Brain microvascular endothelial cell (primary cell): ENCODE measurements around the gene PEX11G.

ENCODE experiments used
- DNase-seq: peaks from one replicate; pipeline ENCODE4 v3.0.0-alpha.2; 2020
- H3K27ac ChIP-seq: fragments of 250-450 bp; sonication (Bioruptor Pico); 2 replicates; pipeline ENCODE4 v1.5.1; 2020; ENCODE audit warnings: mild to moderate bottlenecking, moderate library complexity
- H3K27me3 ChIP-seq: fragments of 250-450 bp; sonication (Bioruptor Pico); replicated peaks from 2 replicates; pipeline ENCODE4 v1.5.1; 2020; ENCODE audit warnings: mild to moderate bottlenecking
- H3K36me3 ChIP-seq: fragments of 250-450 bp; sonication (Bioruptor Pico); replicated peaks from 2 replicates; pipeline ENCODE4 v1.5.1; 2020; ENCODE audit warnings: mild to moderate bottlenecking
- H3K4me3 ChIP-seq: 2 replicates; pipeline ENCODE4 v1.5.1; 2011; ENCODE audit warnings: low read depth, mild to moderate bottlenecking, control low read depth, low read length, moderate library complexity
- CTCF ChIP-seq: IDR thresholded peaks from 2 replicates; pipeline ENCODE4 v1.5.1; 2011; ENCODE audit warnings: low read depth, mild to moderate bottlenecking, moderate library complexity, low read length, control low read depth, inconsistent platforms; ENCODE audit errors: missing control alignments
- in situ Hi-C: cut with HindIII; loops from 2 replicates; pipeline ENCODE4 v1.10.0; 2017; ENCODE audit warnings: low sequenced_read_pairs, low pct_ligation_motif_present

Gene PEX11G

GRCh38 chr19:7470540-7471305 is 18.1 kb downstream of the PEX11G start:
- Histone ChIP-seq H3K36me3 (peaks cover 30% of the 10 kb centered on the region), H3K27me3 (no peaks in the 10 kb centered on the region), H3K27ac (no peak overlapping the region), H3K4me3 (no peak overlapping the region)
- DNase-seq, result no peak
- in situ Hi-C loops, result no loop called here
- no peak for TF ChIP-seq CTCF

- H3K36me3 ChIP-seq, result peaks cover 30% of the 10 kb centered on the region
- no peaks in the 10 kb centered on the region for H3K27me3 ChIP-seq
- no peak for DNase-seq
- in situ Hi-C loops, result no loop called here
- no peak overlapping the region for H3K4me3 ChIP-seq
- H3K27ac ChIP-seq, result no peak overlapping the region
- no peak for TF ChIP-seq CTCF
Observed at GRCh38 chr19:7469669-7470285, 19.1 kb downstream of the PEX11G start.

- no peak overlapping the region for H3K4me3 ChIP-seq
- no peak for DNase-seq
- in situ Hi-C loops, result no loop called here
- H3K36me3 ChIP-seq, result peaks cover 30% of the 10 kb centered on the region
- H3K27ac ChIP-seq, result no peak overlapping the region
- no peak for TF ChIP-seq CTCF
- H3K27me3 ChIP-seq, result no peaks in the 10 kb centered on the region
Observed at GRCh38 chr19:7468840-7469239, 20.0 kb downstream of the PEX11G start.

- Histone ChIP-seq H3K27ac (no peak overlapping the region), H3K4me3 (no peak overlapping the region), H3K36me3 (peaks cover 40% of the 10 kb centered on the region), H3K27me3 (no peaks in the 10 kb centered on the region)
- DNase-seq, result no peak
- in situ Hi-C loops, result no loop called here
- TF ChIP-seq CTCF, result no peak
Observed at GRCh38 chr19:7467009-7467989, 21.5 kb downstream of the PEX11G start.

GRCh38 chr19:7463575-7463974 is 25.3 kb downstream of the PEX11G start:
- no peak for TF ChIP-seq CTCF
- H3K36me3 ChIP-seq, result peaks cover 41% of the 10 kb centered on the region

More at GRCh38 chr19:7463575-7463974, 25.3 kb downstream of the PEX11G start:
- no peak for DNase-seq
- H3K27me3 ChIP-seq, result no peaks in the 10 kb centered on the region
- no peak overlapping the region for H3K27ac ChIP-seq
- in situ Hi-C loops, result no loop called here
- H3K4me3 ChIP-seq, result no peak overlapping the region
